ENCODE results near the gene PLK1. TPM values are rescaled to one million over a fixed set of nuclear protein-coding genes. Genes with fewer than 3 reads are reported as not detected.

PLK1 gene
- total and polyA plus RNA-seq, 2 of the 13 experiments (the other 11 are each of a cell fraction or from before 2014, with no cell fraction given): 71.5 to 76.3 TPM

DNA sequence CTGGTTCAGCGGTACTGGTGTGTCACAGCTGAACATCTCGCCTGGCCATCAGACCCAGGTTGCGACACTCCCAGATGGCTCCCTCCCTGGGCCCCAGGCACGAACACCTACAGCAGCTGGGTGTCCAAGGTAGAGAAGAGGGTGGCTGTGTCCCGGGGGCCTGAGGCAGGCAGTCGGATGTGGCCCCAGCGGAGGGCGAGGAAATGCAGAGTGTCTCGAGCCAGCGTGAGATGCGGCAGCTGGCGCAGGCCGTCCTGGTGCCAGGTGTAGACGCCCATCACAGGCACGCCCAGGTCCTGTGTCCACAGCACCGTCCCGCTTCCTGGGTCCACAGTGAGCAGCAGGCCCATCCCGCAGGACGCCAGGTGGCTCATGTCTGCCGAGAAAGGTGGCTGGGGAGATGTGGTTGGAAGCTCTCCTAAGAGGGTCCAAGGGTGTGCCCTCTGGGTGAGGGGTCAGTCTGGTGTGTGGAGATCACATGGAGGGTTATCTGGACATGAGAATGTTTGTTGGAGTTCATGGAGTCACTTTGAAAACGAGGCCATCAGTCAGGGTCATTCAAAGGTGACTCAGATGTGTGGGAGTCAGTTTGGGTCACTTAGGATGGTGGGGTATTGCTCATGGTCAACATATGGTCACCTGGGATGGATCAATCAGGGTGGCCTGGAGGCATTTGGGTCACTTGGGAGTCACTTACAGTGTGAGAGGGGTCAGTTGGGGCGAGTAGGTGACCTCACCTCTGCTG, 26.3 kb downstream of the PLK1 start (continued):
- TF ChIP-seq, protein P1, sequence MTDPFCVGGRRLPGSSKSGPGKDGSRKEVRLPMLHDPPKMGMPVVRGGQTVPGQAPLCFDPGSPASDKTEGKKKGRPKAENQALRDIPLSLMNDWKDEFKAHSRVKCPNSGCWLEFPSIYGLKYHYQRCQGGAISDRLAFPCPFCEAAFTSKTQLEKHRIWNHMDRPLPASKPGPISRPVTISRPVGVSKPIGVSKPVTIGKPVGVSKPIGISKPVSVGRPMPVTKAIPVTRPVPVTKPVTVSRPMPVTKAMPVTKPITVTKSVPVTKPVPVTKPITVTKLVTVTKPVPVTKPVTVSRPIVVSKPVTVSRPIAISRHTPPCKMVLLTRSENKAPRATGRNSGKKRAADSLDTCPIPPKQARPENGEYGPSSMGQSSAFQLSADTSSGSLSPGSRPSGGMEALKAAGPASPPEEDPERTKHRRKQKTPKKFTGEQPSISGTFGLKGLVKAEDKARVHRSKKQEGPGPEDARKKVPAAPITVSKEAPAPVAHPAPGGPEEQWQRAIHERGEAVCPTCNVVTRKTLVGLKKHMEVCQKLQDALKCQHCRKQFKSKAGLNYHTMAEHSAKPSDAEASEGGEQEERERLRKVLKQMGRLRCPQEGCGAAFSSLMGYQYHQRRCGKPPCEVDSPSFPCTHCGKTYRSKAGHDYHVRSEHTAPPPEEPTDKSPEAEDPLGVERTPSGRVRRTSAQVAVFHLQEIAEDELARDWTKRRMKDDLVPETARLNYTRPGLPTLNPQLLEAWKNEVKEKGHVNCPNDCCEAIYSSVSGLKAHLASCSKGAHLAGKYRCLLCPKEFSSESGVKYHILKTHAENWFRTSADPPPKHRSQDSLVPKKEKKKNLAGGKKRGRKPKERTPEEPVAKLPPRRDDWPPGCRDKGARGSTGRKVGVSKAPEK (CRISPR knock-in tag; IDR thresholded peaks at IDR 0.05; ENCODE audit: borderline replicate concordance): no peak
- TF ChIP-seq KDM1A (CRISPR knock-in tag; IDR thresholded peaks at IDR 0.05): no peak
- TF ChIP-seq TBX3 (IDR thresholded peaks at IDR 0.05; ENCODE audit: borderline replicate concordance): peak; percentile 38; the same call in 1 of the 2 replicates
- TF ChIP-seq CAMTA2 (CRISPR knock-in tag; IDR thresholded peaks at IDR 0.05; ENCODE audit: borderline replicate concordance): no peak
- TF ChIP-seq ZNF879 (CRISPR knock-in tag; IDR thresholded peaks at IDR 0.05): no peak
- TF ChIP-seq ETV5 (CRISPR knock-in tag; IDR thresholded peaks at IDR 0.05; ENCODE audit: borderline replicate concordance): no peak
- 0 out of 2 replicates have a peak, but pooled peaks have one; percentile 61 for TF ChIP-seq ARNTL (CRISPR knock-in tag; IDR thresholded peaks at IDR 0.05)
- TF ChIP-seq, protein P2, sequence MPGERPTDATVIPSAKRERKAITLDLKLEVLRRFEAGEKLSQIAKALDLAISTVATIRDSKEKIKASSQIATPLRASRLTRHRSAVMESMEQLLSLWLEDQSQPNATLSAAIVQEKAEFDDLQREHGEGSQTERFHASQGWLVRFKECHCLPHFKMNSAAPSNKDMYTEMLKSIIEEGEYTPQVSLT (CRISPR knock-in tag; IDR thresholded peaks at IDR 0.05; ENCODE audit: borderline replicate concordance, low read depth): no peak
- no peak for TF ChIP-seq ZFY (CRISPR knock-in tag; IDR thresholded peaks at IDR 0.05)
- TF ChIP-seq, protein P3, sequence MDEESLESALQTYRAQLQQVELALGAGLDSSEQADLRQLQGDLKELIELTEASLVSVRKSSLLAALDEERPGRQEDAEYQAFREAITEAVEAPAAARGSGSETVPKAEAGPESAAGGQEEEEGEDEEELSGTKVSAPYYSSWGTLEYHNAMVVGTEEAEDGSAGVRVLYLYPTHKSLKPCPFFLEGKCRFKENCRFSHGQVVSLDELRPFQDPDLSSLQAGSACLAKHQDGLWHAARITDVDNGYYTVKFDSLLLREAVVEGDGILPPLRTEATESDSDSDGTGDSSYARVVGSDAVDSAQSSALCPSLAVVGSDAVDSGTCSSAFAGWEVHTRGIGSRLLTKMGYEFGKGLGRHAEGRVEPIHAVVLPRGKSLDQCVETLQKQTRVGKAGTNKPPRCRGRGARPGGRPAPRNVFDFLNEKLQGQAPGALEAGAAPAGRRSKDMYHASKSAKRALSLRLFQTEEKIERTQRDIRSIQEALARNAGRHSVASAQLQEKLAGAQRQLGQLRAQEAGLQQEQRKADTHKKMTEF (CRISPR knock-in tag; IDR thresholded peaks at IDR 0.05): no peak
- no peak for TF ChIP-seq EZH2 (conservative IDR thresholded peaks at IDR 0.05; ENCODE audit: low read depth, low read length)
- no peak for TF ChIP-seq SNAI1 (CRISPR knock-in tag; IDR thresholded peaks at IDR 0.05; ENCODE audit: borderline replicate concordance)
- 0 out of 2 replicates have a peak, but pooled peaks have one; percentile 14 for TF ChIP-seq ZNF607 (CRISPR knock-in tag; IDR thresholded peaks at IDR 0.05; ENCODE audit: borderline replicate concordance)
- no peak for TF ChIP-seq ZNF563 (CRISPR knock-in tag; IDR thresholded peaks at IDR 0.05)
- TF ChIP-seq, protein P4, sequence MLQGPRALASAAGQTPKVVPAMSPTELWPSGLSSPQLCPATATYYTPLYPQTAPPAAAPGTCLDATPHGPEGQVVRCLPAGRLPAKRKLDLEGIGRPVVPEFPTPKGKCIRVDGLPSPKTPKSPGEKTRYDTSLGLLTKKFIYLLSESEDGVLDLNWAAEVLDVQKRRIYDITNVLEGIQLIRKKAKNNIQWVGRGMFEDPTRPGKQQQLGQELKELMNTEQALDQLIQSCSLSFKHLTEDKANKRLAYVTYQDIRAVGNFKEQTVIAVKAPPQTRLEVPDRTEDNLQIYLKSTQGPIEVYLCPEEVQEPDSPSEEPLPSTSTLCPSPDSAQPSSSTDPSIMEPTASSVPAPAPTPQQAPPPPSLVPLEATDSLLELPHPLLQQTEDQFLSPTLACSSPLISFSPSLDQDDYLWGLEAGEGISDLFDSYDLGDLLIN (CRISPR knock-in tag; IDR thresholded peaks at IDR 0.05; ENCODE audit: borderline replicate concordance): no peak
- no peak for TF ChIP-seq ZNF343 (CRISPR knock-in tag; IDR thresholded peaks at IDR 0.05)
- 0 out of 2 replicates have a peak, but pooled peaks have one; percentile 34 for TF ChIP-seq EEA1 (CRISPR knock-in tag; IDR thresholded peaks at IDR 0.05; ENCODE audit: borderline replicate concordance)
- TF ChIP-seq, protein P5, sequence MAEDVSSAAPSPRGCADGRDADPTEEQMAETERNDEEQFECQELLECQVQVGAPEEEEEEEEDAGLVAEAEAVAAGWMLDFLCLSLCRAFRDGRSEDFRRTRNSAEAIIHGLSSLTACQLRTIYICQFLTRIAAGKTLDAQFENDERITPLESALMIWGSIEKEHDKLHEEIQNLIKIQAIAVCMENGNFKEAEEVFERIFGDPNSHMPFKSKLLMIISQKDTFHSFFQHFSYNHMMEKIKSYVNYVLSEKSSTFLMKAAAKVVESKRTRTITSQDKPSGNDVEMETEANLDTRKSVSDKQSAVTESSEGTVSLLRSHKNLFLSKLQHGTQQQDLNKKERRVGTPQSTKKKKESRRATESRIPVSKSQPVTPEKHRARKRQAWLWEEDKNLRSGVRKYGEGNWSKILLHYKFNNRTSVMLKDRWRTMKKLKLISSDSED (CRISPR knock-in tag; IDR thresholded peaks at IDR 0.05): peak; percentile 63; the same call in 1 of the 2 replicates
- TF ChIP-seq ZNF546 (CRISPR knock-in tag; conservative IDR thresholded peaks at IDR 0.05): no peak
- no peak for TF ChIP-seq TMF1 (CRISPR knock-in tag; IDR thresholded peaks at IDR 0.05; ENCODE audit: low read depth)
- TF ChIP-seq MAF1 (CRISPR knock-in tag; IDR thresholded peaks at IDR 0.05; ENCODE audit: borderline replicate concordance): no peak
- TF ChIP-seq RBFOX2 (IDR thresholded peaks at IDR 0.05; ENCODE audit: low read depth, low read length): no peak
- no peak for TF ChIP-seq CENPX (CRISPR knock-in tag; IDR thresholded peaks at IDR 0.05)

Data from HepG2 (cell line).